GM19023 (cell line): ENCODE measurements around the gene TMPRSS7.
A peak's percentile ranks its signal among the peaks of the same experiment; 100 is the strongest.

Source experiments
- ATAC-seq: cut with Tn5 transposase; IDR thresholded peaks from one replicate; pipeline ENCODE4 v1.9.1; 2021; ENCODE audit warnings: mild to moderate bottlenecking, moderate library complexity; ENCODE audit not compliant: unreplicated experiment

Gene TMPRSS7

GRCh38 chr3:112127522-112128494, 93.3 kb downstream of the TMPRSS7 start:
- ATAC-seq, result no peak

GRCh38 chr3:112128843-112129727, 94.5 kb downstream of the TMPRSS7 start:
- ATAC-seq, result peak; percentile 46

GRCh38 chr3:112129925-112130637, 95.5 kb downstream of the TMPRSS7 start:
- ATAC-seq, result no peak

GRCh38 chr3:112130638-112130993, 96.1 kb downstream of the TMPRSS7 start:
- ATAC-seq, result no peak
